Activated naive CD8-positive, alpha-beta T cell treated with anti-CD3 and anti-CD28 coated beads, Interleukin-2, amount 50 U/mL, for 24 hours (primary cell): ENCODE results near the gene ATN1.

Experiments
- ATAC-seq: fragments of 150-1000 bp; cut with Tn5 transposase; one replicate; pipeline ENCODE4 v1.10.0; 2021
- DNase-seq: peaks from one replicate; pipeline ENCODE4 v3.0.0; 2021
- H3K27ac Mint-ChIP-seq: one replicate; pipeline ENCODE4 v1.8.0; 2021; ENCODE audit warnings: mild to moderate bottlenecking, mixed read lengths
- H3K27me3 Mint-ChIP-seq: one replicate; pipeline ENCODE4 v1.8.0; 2021; ENCODE audit warnings: mixed read lengths
- H3K36me3 Mint-ChIP-seq: one replicate; pipeline ENCODE4 v1.8.0; 2021; ENCODE audit warnings: low read depth, mixed read lengths
- H3K4me1 Mint-ChIP-seq: one replicate; pipeline ENCODE4 v1.8.0; 2021; ENCODE audit warnings: mixed read lengths
- H3K4me3 Mint-ChIP-seq: one replicate; pipeline ENCODE4 v1.8.0; 2021; ENCODE audit warnings: mild to moderate bottlenecking, moderate library complexity, mixed read lengths
- H3K9me3 Mint-ChIP-seq: one replicate; pipeline ENCODE4 v1.8.0; 2021; ENCODE audit warnings: mixed read lengths

Gene ATN1

DNA sequence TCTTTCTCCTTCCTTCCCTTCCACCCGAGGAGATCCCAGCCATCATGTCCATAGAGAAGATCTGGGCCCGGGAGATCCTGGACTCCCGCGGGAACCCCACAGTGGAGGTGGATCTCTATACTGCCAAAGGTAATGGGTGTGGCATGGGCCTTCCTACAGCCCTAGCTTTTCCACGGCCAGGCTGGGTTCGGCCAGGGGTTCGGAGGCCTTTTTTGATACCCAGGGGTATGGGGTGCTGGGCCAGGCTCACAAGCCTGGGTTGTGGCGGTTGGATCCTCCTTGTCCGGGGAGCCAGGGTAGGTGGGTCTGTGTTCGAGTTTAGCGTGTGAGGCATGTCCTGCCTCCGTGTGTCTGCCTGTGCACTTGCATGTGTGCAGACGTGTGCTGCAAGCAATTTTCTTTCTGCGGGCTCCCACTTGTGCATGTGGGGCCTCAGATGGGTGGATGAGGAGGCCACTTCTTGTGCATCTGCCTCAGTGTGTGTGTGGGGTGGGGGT lies 11.9 kb upstream of the ATN1 start:
- DNase-seq (no peak), ATAC-seq (no peak)
- peaks cover 15% of the 10 kb centered on the region for H3K36me3 Mint-ChIP-seq
- H3K27me3 Mint-ChIP-seq = peaks cover 2% of the 10 kb centered on the region
- peak overlapping the region; percentile 93 for H3K4me3 Mint-ChIP-seq
- H3K27ac Mint-ChIP-seq = peak overlapping the region; percentile 42
- peaks cover 34% of the 10 kb centered on the region for H3K4me1 Mint-ChIP-seq
- no peaks in the 10 kb centered on the region for H3K9me3 Mint-ChIP-seq

DNA sequence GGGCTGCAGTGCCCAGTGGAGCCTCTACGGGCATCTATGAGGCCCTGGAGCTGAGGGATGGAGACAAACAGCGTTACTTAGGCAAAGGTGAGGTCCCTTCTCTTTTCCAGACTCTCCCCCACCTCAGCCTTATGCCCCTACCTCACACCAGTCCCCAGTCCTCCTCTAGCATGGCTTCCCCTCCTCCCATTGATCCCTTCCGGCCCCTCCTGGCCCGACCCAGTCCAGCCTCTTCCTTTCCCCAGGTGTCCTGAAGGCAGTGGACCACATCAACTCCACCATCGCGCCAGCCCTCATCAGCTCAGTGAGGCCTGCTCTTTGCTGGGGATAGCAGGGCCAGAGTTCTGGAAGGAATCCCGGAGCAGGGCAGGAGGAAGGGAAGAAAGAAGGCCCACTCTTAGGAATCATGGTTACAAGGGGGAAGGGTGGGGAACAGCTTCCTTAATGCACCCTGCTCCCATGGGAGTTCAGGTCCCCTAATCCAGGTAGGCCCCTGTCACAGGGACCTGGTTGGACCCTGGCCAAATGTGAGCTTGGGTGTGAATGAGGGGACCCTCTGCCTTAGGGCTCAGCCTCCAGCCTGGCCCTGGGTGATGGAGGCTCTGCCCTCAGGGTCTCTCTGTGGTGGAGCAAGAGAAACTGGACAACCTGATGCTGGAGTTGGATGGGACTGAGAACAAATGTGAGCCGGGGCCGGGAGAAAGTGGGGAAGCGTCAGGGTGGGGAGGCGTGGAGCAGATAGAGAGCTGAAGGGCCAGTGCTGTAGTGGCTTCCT lies 11.1 kb upstream of the ATN1 start:
- no peak overlapping the region for H3K4me3 Mint-ChIP-seq
- H3K27me3 Mint-ChIP-seq = peaks cover 2% of the 10 kb centered on the region
- DNase-seq = no peak
- peaks cover 34% of the 10 kb centered on the region for H3K4me1 Mint-ChIP-seq
- ATAC-seq = no peak
- no peak overlapping the region for H3K27ac Mint-ChIP-seq
- no peaks in the 10 kb centered on the region for H3K9me3 Mint-ChIP-seq
- peaks cover 15% of the 10 kb centered on the region for H3K36me3 Mint-ChIP-seq

DNA sequence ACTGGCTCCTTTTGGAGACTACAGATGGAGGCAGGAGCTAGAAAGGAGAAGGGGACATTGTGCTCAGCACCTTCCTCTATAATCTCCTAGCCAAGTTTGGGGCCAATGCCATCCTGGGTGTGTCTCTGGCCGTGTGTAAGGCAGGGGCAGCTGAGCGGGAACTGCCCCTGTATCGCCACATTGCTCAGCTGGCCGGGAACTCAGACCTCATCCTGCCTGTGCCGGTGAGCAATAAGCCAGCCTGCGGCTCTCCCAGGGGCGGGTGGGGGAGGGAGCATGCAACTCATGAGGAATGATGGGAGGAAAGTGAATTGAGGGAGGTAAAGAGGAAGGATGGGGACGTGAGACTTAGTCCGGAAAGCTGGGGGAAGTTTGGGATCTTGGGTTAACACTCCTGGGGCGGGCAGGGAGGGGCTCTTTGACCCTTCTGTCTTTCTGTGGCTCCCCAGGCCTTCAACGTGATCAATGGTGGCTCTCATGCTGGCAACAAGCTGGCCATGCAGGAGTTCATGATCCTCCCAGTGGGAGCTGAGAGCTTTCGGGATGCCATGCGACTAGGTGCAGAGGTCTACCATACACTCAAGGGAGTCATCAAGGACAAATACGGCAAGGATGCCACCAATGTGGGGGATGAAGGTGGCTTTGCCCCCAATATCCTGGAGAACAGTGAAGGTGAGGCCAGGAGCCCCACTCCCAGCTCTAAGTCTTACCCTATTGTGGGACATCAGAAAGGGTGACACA lies 10.1 kb upstream of the ATN1 start:
- Mint-ChIP-seq H3K36me3 (peaks cover 15% of the 10 kb centered on the region), H3K4me1 (peaks cover 39% of the 10 kb centered on the region), H3K4me3 (no peak overlapping the region), H3K27ac (no peak overlapping the region), H3K9me3 (no peaks in the 10 kb centered on the region), H3K27me3 (peaks cover 2% of the 10 kb centered on the region)
- no peak for ATAC-seq
- DNase-seq = no peak

DNA sequence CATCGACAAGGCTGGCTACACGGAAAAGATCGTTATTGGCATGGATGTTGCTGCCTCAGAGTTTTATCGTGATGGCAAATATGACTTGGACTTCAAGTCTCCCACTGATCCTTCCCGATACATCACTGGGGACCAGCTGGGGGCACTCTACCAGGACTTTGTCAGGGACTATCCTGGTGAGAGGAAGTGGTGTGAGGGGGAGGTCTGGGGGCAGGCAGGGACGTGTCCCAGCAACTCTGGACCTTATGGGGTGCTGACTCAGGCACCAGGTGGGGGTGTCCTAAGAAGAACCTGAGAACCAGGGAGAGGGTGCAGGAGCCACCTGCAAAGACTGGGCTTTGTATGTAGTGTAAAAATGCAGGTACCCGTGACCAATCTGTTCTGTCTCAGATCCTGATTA lies 8.2 kb upstream of the ATN1 start:
- Mint-ChIP-seq H3K36me3 (peaks cover 17% of the 10 kb centered on the region), H3K27ac (peak overlapping the region; percentile 36), H3K4me1 (peaks cover 44% of the 10 kb centered on the region), H3K27me3 (no peaks in the 10 kb centered on the region), H3K4me3 (no peak overlapping the region), H3K9me3 (no peaks in the 10 kb centered on the region)
- ATAC-seq (no peak), DNase-seq (no peak)

DNA sequence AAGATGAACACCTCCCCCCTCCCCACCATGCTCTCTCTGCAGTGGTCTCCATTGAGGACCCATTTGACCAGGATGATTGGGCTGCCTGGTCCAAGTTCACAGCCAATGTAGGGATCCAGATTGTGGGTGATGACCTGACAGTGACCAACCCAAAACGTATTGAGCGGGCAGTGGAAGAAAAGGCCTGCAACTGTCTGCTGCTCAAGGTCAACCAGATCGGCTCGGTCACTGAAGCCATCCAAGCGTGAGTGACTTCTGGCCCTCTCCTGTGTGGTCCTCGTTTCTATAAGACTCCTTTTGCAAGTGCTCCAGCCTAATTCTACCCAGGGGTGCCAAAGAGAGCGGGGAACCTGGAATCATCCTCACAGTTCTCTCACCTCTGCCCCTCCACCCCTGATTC lies 6.2 kb upstream of the ATN1 start:
- no peak for ATAC-seq
- H3K9me3 Mint-ChIP-seq = no peaks in the 10 kb centered on the region
- H3K36me3 Mint-ChIP-seq = peaks cover 15% of the 10 kb centered on the region
- no peak overlapping the region for H3K4me3 Mint-ChIP-seq
- no peaks in the 10 kb centered on the region for H3K27me3 Mint-ChIP-seq
- peaks cover 34% of the 10 kb centered on the region for H3K4me1 Mint-ChIP-seq
- H3K27ac Mint-ChIP-seq = no peak overlapping the region
- no peak for DNase-seq

DNA sequence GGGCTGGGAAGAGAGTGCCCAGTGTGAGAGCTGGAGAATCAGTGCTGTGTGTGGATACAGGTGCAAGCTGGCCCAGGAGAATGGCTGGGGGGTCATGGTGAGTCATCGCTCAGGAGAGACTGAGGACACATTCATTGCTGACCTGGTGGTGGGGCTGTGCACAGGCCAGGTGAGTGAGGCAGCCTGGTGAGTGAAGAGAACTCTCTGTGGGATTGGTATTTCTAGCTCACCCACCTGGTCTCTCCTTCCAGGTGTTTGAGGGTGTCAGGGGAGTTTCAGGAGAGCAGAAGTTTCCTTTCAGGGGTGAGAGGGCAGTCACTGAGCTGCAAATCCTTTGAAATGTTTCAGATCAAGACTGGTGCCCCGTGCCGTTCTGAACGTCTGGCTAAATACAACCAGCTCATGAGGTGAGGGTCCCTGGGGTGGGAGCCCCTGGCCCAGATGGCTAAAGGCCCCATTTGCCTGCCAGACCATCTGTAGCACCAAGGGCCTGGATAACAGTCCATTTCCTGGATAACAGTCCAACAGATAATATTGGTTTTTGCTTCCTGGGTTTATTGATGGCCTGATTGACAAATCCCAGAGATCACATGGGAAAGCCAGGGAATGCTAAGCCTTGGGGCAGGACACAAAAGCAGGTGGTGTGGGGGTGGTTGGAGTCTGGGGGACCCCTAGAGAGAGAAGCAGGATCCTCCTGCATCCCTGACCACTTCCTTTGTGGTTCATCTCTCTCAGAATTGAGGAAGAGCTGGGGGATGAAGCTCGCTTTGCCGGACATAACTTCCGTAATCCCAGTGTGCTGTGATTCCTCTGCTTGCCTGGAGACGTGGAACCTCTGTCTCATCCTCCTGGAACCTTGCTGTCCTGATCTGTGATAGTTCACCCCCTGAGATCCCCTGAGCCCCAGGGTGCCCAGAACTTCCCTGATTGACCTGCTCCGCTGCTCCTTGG lies 5.5 kb upstream of the ATN1 start:
- Mint-ChIP-seq H3K27me3 (no peaks in the 10 kb centered on the region), H3K4me3 (no peak overlapping the region), H3K9me3 (no peaks in the 10 kb centered on the region), H3K27ac (no peak overlapping the region), H3K4me1 (peaks cover 39% of the 10 kb centered on the region), H3K36me3 (peaks cover 15% of the 10 kb centered on the region)
- DNase-seq (no peak), ATAC-seq (no peak)

DNA sequence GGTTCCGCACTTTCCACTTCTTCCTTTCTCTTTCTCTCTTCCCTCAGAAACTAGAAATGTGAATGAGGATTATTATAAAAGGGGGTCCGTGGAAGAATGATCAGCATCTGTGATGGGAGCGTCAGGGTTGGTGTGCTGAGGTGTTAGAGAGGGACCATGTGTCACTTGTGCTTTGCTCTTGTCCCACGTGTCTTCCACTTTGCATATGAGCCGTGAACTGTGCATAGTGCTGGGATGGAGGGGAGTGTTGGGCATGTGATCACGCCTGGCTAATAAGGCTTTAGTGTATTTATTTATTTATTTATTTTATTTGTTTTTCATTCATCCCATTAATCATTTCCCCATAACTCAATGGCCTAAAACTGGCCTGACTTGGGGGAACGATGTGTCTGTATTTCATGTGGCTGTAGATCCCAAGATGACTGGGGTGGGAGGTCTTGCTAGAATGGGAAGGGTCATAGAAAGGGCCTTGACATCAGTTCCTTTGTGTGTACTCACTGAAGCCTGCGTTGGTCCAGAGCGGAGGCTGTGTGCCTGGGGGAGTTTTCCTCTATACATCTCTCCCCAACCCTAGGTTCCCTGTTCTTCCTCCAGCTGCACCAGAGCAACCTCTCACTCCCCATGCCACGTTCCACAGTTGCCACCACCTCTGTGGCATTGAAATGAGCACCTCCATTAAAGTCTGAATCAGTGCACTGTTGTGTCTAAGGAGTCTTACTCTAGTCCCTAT lies 4.6 kb upstream of the ATN1 start:
- Mint-ChIP-seq H3K4me3 (no peak overlapping the region), H3K4me1 (peaks cover 39% of the 10 kb centered on the region), H3K36me3 (peaks cover 13% of the 10 kb centered on the region), H3K27me3 (no peaks in the 10 kb centered on the region), H3K27ac (no peak overlapping the region), H3K9me3 (no peaks in the 10 kb centered on the region)
- DNase-seq = no peak
- ATAC-seq = no peak

DNA sequence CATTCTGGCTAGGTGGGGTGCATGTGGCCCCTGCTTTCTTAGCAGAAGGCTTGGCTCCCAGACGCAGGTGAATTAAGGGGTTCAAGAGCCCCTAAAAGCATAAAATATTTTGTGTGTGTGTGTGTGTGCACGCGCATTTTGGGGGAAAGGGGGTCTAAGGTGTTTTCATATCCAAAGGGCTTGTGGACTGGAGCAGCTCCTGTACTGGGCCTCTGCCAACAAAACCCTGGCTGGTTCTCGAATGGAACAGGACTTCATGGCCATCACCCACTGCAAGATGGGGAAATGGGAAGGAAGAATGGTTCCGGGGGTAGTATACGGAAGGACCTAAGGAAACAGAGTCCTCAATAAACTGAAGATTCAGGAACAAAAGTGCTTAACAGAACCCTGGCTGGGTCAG lies 3.9 kb upstream of the ATN1 start:
- no peak overlapping the region for H3K4me3 Mint-ChIP-seq
- no peak for ATAC-seq
- H3K27ac Mint-ChIP-seq = no peak overlapping the region

DNA sequence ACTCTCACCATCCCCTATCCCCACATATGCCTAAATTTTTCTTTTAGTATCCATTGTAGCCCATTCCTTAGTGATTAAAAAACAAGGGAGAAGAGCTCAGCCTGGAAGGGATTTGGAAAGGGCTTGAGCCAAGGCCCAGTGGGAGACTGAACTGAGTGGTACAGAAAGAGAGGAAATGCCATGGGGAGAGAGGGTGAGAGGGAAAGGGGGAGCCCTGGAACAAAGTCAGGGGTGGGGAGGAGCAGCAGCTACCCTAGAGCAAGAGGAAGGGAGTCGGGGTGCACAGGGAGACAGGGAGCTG lies 2.6 kb upstream of the ATN1 start:
- Mint-ChIP-seq H3K9me3 (no peaks in the 10 kb centered on the region), H3K27ac (no peak overlapping the region), H3K27me3 (no peaks in the 10 kb centered on the region), H3K36me3 (peaks cover 2% of the 10 kb centered on the region), H3K4me1 (peaks cover 49% of the 10 kb centered on the region), H3K4me3 (no peak overlapping the region)
- DNase-seq (no peak), ATAC-seq (no peak)

More for the DNA sequence above, 3.9 kb upstream of the ATN1 start:
- Mint-ChIP-seq H3K9me3 (no peaks in the 10 kb centered on the region), H3K4me1 (peaks cover 43% of the 10 kb centered on the region), H3K36me3 (peaks cover 13% of the 10 kb centered on the region), H3K27me3 (no peaks in the 10 kb centered on the region)
- DNase-seq = no peak

DNA sequence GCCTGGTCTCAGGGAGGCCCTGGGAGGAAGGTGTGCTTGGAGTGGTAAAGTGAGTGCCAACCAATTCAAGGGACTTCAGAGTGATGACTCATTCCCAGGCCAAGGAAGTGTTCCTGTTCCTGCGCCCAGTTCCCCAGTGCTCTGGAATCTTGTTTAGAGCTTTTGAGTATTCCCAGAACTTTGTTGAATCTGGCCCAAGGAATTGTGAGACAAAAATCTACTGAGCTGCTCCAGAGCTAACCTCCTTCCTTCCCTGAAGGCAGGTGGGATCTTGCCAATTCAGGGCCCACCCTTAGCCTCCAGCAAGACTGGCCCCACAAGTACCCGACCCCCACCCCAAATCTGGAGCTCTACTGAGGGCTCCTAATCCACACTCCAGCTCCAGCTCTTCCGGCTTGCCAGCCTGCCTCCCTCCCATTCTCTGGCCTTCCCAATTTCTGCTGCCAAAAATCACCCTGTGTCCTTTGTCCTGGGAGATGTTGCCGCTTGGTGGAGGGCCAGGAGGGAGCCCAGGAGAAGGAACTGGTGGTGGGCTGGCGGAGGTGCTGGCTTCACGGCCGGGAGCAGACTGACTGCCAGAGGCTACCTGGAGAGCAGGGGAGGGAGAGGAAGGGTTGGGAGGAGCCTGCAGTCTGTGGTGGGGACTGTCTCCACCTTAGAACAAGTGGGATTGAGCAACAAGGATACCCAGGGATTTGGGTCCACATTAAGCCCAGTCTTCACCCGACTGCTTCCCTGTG lies 2.0 kb upstream of the ATN1 start:
- DNase-seq (no peak), ATAC-seq (no peak)
- Mint-ChIP-seq H3K4me1 (peaks cover 51% of the 10 kb centered on the region), H3K9me3 (no peaks in the 10 kb centered on the region), H3K27ac (peak overlapping the region; percentile 46), H3K36me3 (peaks cover 2% of the 10 kb centered on the region), H3K27me3 (no peaks in the 10 kb centered on the region), H3K4me3 (no peak overlapping the region)

DNA sequence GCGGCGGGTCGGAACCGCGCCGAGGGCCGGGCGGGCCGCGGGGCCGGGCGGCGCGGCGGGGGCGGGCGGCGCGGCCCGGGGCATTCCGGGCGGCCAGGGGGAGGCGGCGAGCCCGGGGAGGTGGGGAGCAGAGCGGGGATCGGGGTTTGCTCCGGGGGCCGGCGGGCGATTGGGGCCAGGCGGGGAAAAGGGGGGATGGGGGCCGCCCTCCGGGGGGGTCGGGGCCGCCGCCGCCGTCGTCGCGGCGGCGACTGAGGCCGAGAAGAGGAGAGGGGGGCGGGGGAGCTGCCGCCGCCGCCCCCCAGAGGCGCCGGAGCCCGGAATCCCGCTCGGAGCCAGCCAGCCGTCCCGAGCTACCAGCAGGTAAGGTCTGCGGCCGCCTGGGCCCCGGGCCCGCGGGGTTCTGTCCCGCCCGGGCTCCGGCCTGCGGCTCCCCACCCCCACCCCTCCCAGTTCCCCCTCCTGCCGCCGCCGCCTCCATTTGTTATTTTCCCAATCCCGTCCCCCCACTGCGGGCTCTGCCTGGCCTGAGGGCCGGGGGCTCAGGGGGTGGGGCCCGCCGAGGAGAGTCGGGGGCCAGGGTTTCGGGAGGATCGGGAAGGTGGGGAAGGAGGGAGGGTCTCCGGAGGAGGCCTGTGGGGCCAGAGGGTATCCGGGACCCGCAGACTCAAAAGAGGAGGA lies 403 bp downstream of the ATN1 start:
- Mint-ChIP-seq H3K27me3 (no peaks in the 10 kb centered on the region), H3K27ac (peak overlapping the region; percentile 91), H3K36me3 (peaks cover 8% of the 10 kb centered on the region), H3K4me1 (peaks cover 59% of the 10 kb centered on the region), H3K9me3 (no peaks in the 10 kb centered on the region), H3K4me3 (peak overlapping the region; percentile 83)
- DNase-seq = no peak
- peak; percentile 4 for ATAC-seq

DNA sequence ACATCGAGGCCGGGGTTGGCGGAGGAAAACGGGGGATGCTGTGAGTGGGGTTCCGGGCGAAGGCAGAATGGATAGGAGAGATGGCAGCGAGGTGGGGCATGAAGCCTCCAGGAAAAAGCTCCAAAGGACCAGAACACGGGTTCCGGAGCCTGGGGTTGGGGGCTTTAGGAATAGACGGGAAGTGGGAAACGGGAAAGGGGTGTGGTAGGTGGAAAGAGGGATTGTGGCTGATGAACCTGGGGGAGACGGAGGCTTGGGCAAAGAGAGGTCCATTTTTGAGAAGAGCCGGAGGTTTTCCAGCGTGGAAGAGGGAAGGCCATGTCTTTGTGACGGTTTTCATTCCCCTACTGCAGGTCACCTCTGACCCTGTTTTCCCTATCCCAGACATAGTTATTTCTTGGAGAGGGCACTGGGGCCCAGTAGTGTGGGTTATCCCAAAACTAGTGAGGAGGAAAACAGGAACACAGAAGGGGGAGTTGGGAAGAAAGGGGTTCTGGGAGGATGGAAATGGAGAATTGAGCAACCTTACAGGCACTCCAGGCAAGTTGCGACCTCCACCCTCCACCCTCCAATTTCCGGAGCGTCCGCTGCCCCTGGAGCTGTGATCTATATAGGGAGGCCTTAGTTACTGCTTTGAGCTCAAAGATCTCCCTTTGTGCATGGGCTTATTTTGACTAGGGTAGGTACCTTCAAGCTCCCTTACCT lies 1.1 kb downstream of the ATN1 start:
- no peaks in the 10 kb centered on the region for H3K9me3 Mint-ChIP-seq
- no peaks in the 10 kb centered on the region for H3K27me3 Mint-ChIP-seq
- no peak for DNase-seq
- H3K36me3 Mint-ChIP-seq = peaks cover 8% of the 10 kb centered on the region
- peaks cover 60% of the 10 kb centered on the region for H3K4me1 Mint-ChIP-seq
- no peak for ATAC-seq
- H3K4me3 Mint-ChIP-seq = peak overlapping the region; percentile 83
- H3K27ac Mint-ChIP-seq = peak overlapping the region; percentile 91
